Measurements from ENCODE around the gene DDX42. TPM values are rescaled to one million over a fixed set of nuclear protein-coding genes. Genes with fewer than 3 reads are reported as not detected.

DDX42 gene
- total RNA-seq, 3 donors from 2014 or later = 86.1 to 137 (median 89.9) TPM

DNA sequence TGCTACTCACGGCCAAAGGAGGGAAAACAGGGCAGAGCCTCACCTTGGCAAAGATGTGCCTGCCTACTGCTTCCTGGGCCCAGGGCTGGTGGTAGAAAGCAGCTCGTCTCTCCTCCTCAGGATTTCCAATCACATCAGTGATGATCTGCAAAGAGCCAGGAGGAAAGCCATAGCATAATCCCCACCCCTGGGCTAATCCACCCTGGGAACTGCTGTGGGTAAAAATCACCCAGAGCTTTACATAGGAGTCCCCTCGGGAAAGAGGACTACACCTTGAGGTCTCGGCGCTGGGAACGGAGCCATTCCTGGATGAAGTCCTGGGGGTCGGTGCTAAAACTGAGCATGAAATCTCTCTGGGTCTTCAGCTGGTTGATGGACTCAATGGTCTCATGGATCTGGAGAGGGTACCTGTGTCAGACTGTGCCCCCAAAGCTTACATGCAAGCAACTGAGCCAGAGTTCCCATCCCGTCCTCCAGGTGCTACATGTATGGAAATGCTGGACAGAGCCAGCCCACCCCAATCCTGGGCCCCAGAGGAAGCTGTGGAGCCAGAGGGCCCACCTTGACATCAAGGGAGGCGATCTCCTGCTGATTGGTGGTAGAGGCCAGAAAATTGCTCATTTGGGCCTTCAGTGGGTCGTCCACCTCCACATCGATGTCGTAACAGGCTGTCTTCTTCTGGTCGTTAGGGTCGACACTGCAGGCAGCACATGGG, 59.2 kb downstream of the DDX42 start:
- no peaks in the 10 kb centered on the region for H3K9me3 ChIP-seq
- H3K36me3 ChIP-seq (ENCODE audit: low read depth) = peaks cover 37% of the 10 kb centered on the region
- ATAC-seq (no peak), DNase-seq (no peak)
- H3K4me3 ChIP-seq = no peak overlapping the region
- H3K4me1 ChIP-seq (ENCODE audit: low read depth) = peaks cover 8% of the 10 kb centered on the region
- TF ChIP-seq, protein P1, sequence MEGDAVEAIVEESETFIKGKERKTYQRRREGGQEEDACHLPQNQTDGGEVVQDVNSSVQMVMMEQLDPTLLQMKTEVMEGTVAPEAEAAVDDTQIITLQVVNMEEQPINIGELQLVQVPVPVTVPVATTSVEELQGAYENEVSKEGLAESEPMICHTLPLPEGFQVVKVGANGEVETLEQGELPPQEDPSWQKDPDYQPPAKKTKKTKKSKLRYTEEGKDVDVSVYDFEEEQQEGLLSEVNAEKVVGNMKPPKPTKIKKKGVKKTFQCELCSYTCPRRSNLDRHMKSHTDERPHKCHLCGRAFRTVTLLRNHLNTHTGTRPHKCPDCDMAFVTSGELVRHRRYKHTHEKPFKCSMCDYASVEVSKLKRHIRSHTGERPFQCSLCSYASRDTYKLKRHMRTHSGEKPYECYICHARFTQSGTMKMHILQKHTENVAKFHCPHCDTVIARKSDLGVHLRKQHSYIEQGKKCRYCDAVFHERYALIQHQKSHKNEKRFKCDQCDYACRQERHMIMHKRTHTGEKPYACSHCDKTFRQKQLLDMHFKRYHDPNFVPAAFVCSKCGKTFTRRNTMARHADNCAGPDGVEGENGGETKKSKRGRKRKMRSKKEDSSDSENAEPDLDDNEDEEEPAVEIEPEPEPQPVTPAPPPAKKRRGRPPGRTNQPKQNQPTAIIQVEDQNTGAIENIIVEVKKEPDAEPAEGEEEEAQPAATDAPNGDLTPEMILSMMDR (IDR thresholded peaks at IDR 0.05) = no peak
- intact Hi-C loops (cut with DNase I, micrococcal nuclease) = no loop called here

DNA sequence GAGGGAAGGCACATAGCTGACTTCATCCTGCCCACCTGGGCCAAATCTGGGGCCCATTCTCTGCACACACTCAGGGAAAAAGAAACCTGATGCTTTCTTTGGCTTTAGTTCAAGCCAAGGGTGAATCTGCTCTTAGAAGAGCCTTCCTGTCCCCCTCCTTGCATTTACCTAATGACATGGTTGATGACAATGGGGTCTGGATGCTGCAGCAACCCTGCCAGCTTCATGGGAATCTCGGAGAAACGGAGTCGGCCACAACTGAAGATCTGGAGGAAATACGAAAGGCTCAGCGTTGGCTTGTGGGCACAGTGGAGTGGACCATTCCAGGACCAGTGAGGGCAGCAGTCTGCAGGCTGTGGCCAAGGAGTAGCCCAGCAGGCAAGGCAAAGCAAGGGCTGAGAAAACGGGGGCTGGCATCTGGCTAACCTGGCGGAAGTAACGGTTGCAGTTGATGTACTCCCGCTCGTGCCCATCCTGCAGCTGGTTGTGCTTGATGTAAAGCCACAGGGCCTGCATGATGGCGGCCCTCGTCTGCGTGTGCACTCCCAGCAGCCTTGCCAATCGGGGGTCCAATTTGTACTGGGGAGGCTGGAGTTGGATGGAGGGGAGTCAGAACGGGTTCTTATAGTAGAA, 59.9 kb downstream of the DDX42 start:
- H3K9me3 ChIP-seq = no peaks in the 10 kb centered on the region
- ATAC-seq = no peak
- TF ChIP-seq, protein P1 (IDR thresholded peaks at IDR 0.05) = no peak
- peaks cover 37% of the 10 kb centered on the region for H3K36me3 ChIP-seq (ENCODE audit: low read depth)
- DNase-seq = no peak
- intact Hi-C loops (cut with DNase I, micrococcal nuclease) = no loop called here
- H3K4me3 ChIP-seq = no peak overlapping the region
- peaks cover 7% of the 10 kb centered on the region for H3K4me1 ChIP-seq (ENCODE audit: low read depth)

DNA sequence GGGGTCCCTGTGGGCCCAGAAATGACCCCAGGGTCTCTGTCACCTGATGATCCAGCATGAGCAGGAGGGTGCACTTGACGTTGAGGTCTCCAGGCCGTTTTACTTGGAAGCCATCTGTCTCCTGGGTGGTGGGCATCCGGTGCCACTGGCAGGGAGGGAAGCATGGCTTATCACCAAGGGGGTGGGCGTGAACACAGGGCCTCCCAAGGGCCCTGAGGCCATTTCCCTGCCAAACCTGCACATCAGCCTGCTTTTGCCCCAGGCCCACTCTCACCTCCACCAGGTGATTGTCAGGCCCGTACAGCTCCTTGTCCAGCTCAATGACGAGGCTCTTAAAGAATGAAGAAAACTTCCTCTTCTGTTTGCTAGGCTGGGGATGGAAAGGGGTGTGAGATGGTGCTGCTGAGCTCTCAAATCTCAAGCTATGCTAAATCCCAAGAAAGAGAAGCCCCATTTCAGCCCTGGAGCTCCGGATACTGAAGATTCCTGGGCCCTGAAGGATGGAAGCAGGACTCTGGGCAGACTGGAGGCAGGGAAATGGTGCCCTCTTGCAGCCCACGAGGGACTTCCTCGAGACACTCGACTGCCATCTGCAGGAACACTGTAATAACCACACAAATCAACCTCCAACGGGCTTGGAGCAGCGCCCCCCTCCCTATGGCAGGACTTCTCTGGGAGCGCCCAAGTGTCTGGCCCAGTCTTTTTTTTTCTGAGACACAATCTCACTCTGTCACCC, 60.6 kb downstream of the DDX42 start:
- DNase-seq (peak in 2 of 3 donors; percentile 55 to 67), ATAC-seq (peak; percentile 77)
- H3K36me3 ChIP-seq (ENCODE audit: low read depth) = peaks cover 37% of the 10 kb centered on the region
- TF ChIP-seq, protein P1 (IDR thresholded peaks at IDR 0.05) = peak; percentile 20
- no peak overlapping the region for H3K4me3 ChIP-seq
- intact Hi-C loops (cut with DNase I, micrococcal nuclease) = no loop called here
- H3K4me1 ChIP-seq (ENCODE audit: low read depth) = peaks cover 15% of the 10 kb centered on the region
- no peaks in the 10 kb centered on the region for H3K9me3 ChIP-seq

DNA sequence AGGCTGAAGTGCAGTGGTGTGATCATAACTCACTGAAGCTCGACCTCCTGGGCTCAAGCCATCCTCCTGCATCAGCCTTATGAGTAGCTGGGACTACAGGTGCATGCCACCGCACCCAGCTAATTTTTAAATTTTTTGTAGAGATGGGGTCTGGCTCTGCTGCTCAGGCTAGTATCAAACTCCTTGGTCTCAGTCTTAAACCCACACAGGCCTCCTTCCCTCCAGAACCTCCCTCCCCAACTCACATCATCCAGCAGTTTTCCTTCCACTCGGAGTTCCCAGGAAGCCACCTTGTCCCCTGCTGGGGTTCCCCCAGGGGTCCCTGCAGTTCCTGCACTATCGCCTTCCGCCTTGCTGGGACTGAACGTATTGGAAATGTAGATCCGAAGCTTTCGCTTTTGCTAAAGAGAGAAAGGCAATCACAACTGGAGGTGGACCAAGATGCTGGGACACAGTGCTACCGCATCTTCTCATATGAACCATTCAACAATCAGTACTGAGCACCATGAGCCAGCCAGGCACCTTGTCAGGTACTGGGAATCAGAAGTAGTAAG, 61.3 kb downstream of the DDX42 start:
- peaks cover 32% of the 10 kb centered on the region for H3K36me3 ChIP-seq (ENCODE audit: low read depth)
- TF ChIP-seq, protein P1 (IDR thresholded peaks at IDR 0.05) = no peak
- intact Hi-C loops (cut with DNase I, micrococcal nuclease) = no loop called here
- ATAC-seq (no peak), DNase-seq (no peak)
- H3K4me1 ChIP-seq (ENCODE audit: low read depth) = peaks cover 20% of the 10 kb centered on the region
- H3K9me3 ChIP-seq = no peaks in the 10 kb centered on the region
- no peak overlapping the region for H3K4me3 ChIP-seq

DNA sequence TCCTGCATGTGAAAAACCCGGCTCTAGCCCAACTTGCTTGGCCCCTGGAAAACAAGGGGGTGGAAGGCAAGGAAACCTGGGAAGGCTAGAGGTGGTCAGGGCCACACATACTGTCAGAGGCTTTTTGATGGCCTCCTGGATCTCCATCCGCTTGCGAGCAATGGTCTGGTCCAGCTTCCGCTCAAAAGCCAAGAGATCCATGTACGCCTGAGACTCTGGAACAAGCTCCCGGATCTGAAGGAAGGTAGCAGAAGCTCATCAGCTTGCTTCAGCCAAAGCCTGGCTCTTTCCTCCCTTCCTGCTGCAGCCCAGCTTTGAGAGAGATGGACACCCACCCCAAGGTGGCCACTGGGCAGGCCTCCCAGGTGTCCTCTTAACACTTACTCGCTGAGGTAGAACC, 62.8 kb downstream of the DDX42 start:
- Histone ChIP-seq H3K36me3 (ENCODE audit: low read depth) (peaks cover 20% of the 10 kb centered on the region), H3K4me1 (ENCODE audit: low read depth) (peaks cover 31% of the 10 kb centered on the region), H3K4me3 (no peak overlapping the region), H3K9me3 (no peaks in the 10 kb centered on the region)
- DNase-seq = no peak
- TF ChIP-seq, protein P1 (IDR thresholded peaks at IDR 0.05) = no peak
- ATAC-seq = no peak
- intact Hi-C loops (cut with DNase I, micrococcal nuclease) = no loop called here
